ENCODE measurements around the gene PPIL6. TPM values are rescaled to one million over a fixed set of nuclear protein-coding genes. Genes with fewer than 3 reads are reported as not detected.

Gene PPIL6
- total and polyA plus RNA-seq, 2 donors (not counting 1 experiment from before 2014, with no cell fraction given): 0.85 to 1.8 TPM

DNA sequence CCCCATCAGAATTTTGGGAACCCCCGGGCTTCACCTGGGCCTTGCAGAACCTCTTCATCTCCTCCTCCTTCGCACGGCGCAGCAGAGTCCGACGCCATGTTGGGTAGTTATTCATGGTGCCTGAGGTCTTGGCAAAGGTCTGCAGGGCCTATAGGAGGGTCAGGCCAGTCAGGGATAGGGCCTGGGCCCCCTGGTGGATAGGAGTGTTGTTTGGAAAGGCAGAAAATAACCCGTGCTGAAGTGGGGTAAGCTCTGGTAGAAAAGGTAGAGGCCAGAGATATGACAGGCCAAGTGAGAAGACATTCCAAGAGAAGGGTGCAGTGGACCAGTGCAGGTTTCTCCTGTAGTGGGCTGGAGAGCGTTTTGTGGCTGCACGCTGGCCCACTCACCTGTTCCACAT lies 5.0 kb upstream of the PPIL6 start:
- WGBS (ENCODE audit: insufficient coverage): 89% methylated on average over 7 of the region's 9 CpGs
- Histone ChIP-seq H3K79me2 (ENCODE audit: control insufficient read depth, insufficient read depth, low read length) (peaks cover 23% of the 10 kb centered on the region), H3K4me3 (ENCODE audit: control extremely low read depth in 1 of 5, extremely low read depth in 1 of 5, insufficient read depth in 1 of 5, low read depth in 2 of 5, low read length in 4 of 5) (no peak overlapping the region), H4K20me1 (ENCODE audit: control insufficient read depth, insufficient read depth, low read length, poor library complexity, severe bottlenecking) (peaks cover 28% of the 10 kb centered on the region), H3K4me1 (ENCODE audit: control insufficient read depth in 2 of 2, insufficient read depth in 2 of 2, low read length in 2 of 2) (peaks cover 44 to 54% of the 10 kb centered on the region in 2 donors), H3K36me3 (replicated peaks in 1 of 2; ENCODE audit: control extremely low read depth in 1 of 2, control insufficient read depth in 1 of 2, extremely low read depth in 1 of 2, insufficient read depth in 2 of 2, low read length in 1 of 2) (peaks cover 0 to 56% of the 10 kb centered on the region in 2 experiments), H3K9ac (ENCODE audit: low read length) (no peak overlapping the region), H3K4me2 (replicated peaks; ENCODE audit: low read depth, low read length, poor library complexity, severe bottlenecking) (no peak overlapping the region), H2AFZ (ENCODE audit: insufficient read depth, low read depth, low read length, poor library complexity, severe bottlenecking) (no peak overlapping the region), H3K9me3 (ENCODE audit: control extremely low read depth in 1 of 3, control insufficient read depth in 2 of 3, insufficient read depth in 1 of 3, low read length in 2 of 3) (no peaks in the 10 kb centered on the region), H3K27me3 (replicated peaks in 1 of 4; ENCODE audit: control extremely low read depth in 1 of 4, control insufficient read depth in 3 of 4, insufficient read depth in 4 of 4, low read length in 3 of 4) (no peaks in the 10 kb centered on the region), H3K27ac (ENCODE audit: low read length in 2 of 2) (peak overlapping the region in 1 of 2 donors; percentile 7)
- ChIA-PET POLR2A (interaction anchor here (3.6 kb wide), 1 partner anchor 9 kb away, joined by 26 read pairs; the partner anchor contains the start of gene MICAL1), CTCF (interaction anchor here (1.1 to 2.8 kb wide), 4 partner anchors 9 to 34 kb away, joined by 3 to 12 read pairs (median 3); partner anchors contain the start of gene MICAL1)
- ATAC-seq (ENCODE audit: low read depth) (no peak), DNase-seq (no peak)
- Mint-ChIP-seq H3K4me3 (no peak overlapping the region), H3K4me1 (peaks cover 63% of the 10 kb centered on the region), H3K27me3 (no peaks in the 10 kb centered on the region), H3K27ac (peak overlapping the region; percentile 61), H3K9me3 (ENCODE audit: insufficient read depth) (no peaks in the 10 kb centered on the region)
- TF ChIP-seq, protein P1, sequence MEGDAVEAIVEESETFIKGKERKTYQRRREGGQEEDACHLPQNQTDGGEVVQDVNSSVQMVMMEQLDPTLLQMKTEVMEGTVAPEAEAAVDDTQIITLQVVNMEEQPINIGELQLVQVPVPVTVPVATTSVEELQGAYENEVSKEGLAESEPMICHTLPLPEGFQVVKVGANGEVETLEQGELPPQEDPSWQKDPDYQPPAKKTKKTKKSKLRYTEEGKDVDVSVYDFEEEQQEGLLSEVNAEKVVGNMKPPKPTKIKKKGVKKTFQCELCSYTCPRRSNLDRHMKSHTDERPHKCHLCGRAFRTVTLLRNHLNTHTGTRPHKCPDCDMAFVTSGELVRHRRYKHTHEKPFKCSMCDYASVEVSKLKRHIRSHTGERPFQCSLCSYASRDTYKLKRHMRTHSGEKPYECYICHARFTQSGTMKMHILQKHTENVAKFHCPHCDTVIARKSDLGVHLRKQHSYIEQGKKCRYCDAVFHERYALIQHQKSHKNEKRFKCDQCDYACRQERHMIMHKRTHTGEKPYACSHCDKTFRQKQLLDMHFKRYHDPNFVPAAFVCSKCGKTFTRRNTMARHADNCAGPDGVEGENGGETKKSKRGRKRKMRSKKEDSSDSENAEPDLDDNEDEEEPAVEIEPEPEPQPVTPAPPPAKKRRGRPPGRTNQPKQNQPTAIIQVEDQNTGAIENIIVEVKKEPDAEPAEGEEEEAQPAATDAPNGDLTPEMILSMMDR (IDR thresholded peaks at IDR 0.05): no peak
- TF ChIP-seq EZH2 (IDR thresholded peaks at IDR 0.05; ENCODE audit: borderline replicate concordance, insufficient read depth, low read depth, low read length, poor library complexity, severe bottlenecking): no peak
- intact Hi-C loops (cut with micrococcal nuclease): no loop called here

DNA sequence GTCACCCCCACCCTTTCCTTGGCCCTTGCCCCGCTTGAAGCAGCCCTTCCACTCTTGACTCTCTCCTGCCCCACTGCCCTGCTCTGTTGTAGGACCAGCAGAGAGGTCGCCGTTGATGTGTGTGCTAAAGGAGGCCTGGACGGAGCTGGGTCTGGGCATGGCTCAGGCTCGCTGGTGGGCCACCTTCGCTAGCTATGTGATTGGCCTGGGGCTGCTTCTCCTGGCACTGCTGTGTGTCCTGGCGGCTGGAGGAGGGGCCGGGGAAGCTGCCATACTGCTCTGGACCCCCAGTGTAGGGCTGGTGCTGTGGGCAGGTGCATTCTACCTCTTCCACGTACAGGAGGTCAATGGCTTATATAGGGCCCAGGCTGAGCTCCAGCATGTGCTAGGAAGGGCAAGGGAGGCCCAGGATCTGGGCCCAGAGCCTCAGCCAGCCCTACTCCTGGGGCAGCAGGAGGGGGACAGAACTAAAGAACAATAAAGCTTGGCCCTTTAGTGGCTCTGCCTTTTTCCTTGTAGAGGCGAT lies 3.1 kb upstream of the PPIL6 start:
- H3K9me3 ChIP-seq (ENCODE audit: control extremely low read depth in 1 of 3, control insufficient read depth in 2 of 3, insufficient read depth in 1 of 3, low read length in 2 of 3): no peaks in the 10 kb centered on the region
- no peak overlapping the region for H3K4me2 ChIP-seq (replicated peaks; ENCODE audit: low read depth, low read length, poor library complexity, severe bottlenecking)
- H3K9ac ChIP-seq (ENCODE audit: low read length): no peak overlapping the region
- DNase-seq (peak; percentile 37), ATAC-seq (ENCODE audit: low read depth) (no peak)
- peaks cover 31 to 43% of the 10 kb centered on the region in 2 donors for H3K4me1 ChIP-seq (ENCODE audit: control insufficient read depth in 2 of 2, insufficient read depth in 2 of 2, low read length in 2 of 2)
- peaks cover 0 to 47% of the 10 kb centered on the region in 2 experiments for H3K36me3 ChIP-seq (replicated peaks in 1 of 2; ENCODE audit: control extremely low read depth in 1 of 2, control insufficient read depth in 1 of 2, extremely low read depth in 1 of 2, insufficient read depth in 2 of 2, low read length in 1 of 2)
- H2AFZ ChIP-seq (ENCODE audit: insufficient read depth, low read depth, low read length, poor library complexity, severe bottlenecking): no peak overlapping the region
- Mint-ChIP-seq H3K27ac (peak overlapping the region; percentile 71), H3K4me3 (peak overlapping the region; percentile 59), H3K27me3 (no peaks in the 10 kb centered on the region), H3K9me3 (ENCODE audit: insufficient read depth) (no peaks in the 10 kb centered on the region), H3K4me1 (peaks cover 48% of the 10 kb centered on the region)
- H4K20me1 ChIP-seq (ENCODE audit: control insufficient read depth, insufficient read depth, low read length, poor library complexity, severe bottlenecking): peaks cover 24% of the 10 kb centered on the region
- POLR2A ChIA-PET: interaction anchor here (1.3 to 3.6 kb wide), 2 partner anchors 10 to 61 kb away, joined by 3 to 26 read pairs; partner anchors contain the start of genes CD164 and MICAL1
- H3K27me3 ChIP-seq (replicated peaks in 1 of 4; ENCODE audit: control extremely low read depth in 1 of 4, control insufficient read depth in 3 of 4, insufficient read depth in 4 of 4, low read length in 3 of 4): no peaks in the 10 kb centered on the region
- no peak overlapping the region for H3K4me3 ChIP-seq (ENCODE audit: control extremely low read depth in 1 of 5, extremely low read depth in 1 of 5, insufficient read depth in 1 of 5, low read depth in 2 of 5, low read length in 4 of 5)
- intact Hi-C loops (cut with micrococcal nuclease): no loop called here
- no peak for TF ChIP-seq EZH2 (IDR thresholded peaks at IDR 0.05; ENCODE audit: borderline replicate concordance, insufficient read depth, low read depth, low read length, poor library complexity, severe bottlenecking)
- TF ChIP-seq, protein P1 (IDR thresholded peaks at IDR 0.05): no peak
- WGBS (ENCODE audit: insufficient coverage): 96% methylated on average over 8 of the region's 10 CpGs
- CTCF ChIA-PET: interaction anchor here (1.5 to 5.6 kb wide), 4 partner anchors 11 to 77 kb away, joined by 3 to 55 read pairs (median 13); partner anchors contain the start of genes CD164 and MICAL1
- H3K27ac ChIP-seq (ENCODE audit: low read length in 2 of 2): peak overlapping the region in 1 of 2 donors; percentile 44
- H3K79me2 ChIP-seq (ENCODE audit: control insufficient read depth, insufficient read depth, low read length): peaks cover 31% of the 10 kb centered on the region
